IMR-90 (cell line): ENCODE data around the gene GUCY2C.

Experiments
- CHD1 ChIP-seq: IDR thresholded peaks from 2 replicates; pipeline ENCODE4 v1.6.1; 2012; ENCODE audit warnings: low read depth, low read length, improper control_type of control experiment
- CTCF ChIP-seq: conservative IDR thresholded peaks from 2 replicates; pipeline ENCODE4 v1.5.1; 2012; ENCODE audit warnings: mild to moderate bottlenecking, low read depth, low read length, improper control_type of control experiment
- MAFK ChIP-seq: IDR thresholded peaks from 2 replicates; pipeline ENCODE4 v1.6.1; 2012; ENCODE audit warnings: low read depth, low read length, improper control_type of control experiment
- MAZ ChIP-seq: IDR thresholded peaks from 2 replicates; pipeline ENCODE4 v1.6.1; 2012; ENCODE audit warnings: low read depth, mild to moderate bottlenecking, low read length, improper control_type of control experiment, moderate library complexity, borderline replicate concordance
- MXI1 ChIP-seq: IDR thresholded peaks from 2 replicates; pipeline ENCODE4 v1.6.1; 2012; ENCODE audit warnings: low read depth, mild to moderate bottlenecking, low read length, moderate library complexity, borderline replicate concordance
- POLR2A ChIP-seq: IDR thresholded peaks from 2 replicates; pipeline ENCODE4 v1.6.1; 2012; ENCODE audit warnings: mild to moderate bottlenecking, low read depth, low read length
- RAD21 ChIP-seq: IDR thresholded peaks from 2 replicates; pipeline ENCODE4 v1.6.1; 2012; ENCODE audit warnings: low read length, improper control_type of control experiment
- SMC3 ChIP-seq: fragments of 150-350 bp; IDR thresholded peaks from 2 replicates; pipeline ENCODE4 v1.6.1; 2016; ENCODE audit warnings: low read depth, mild to moderate bottlenecking, antibody characterized with exemption, low read length, moderate library complexity
- USF2 ChIP-seq: fragments of 150-350 bp; IDR thresholded peaks from 2 replicates; pipeline ENCODE4 v1.6.1; 2017; ENCODE audit warnings: mild to moderate bottlenecking, antibody characterized with exemption, low read length, low read depth

- no peak for TF ChIP-seq CTCF
- no peak for TF ChIP-seq POLR2A
- TF ChIP-seq RAD21: no peak
- TF ChIP-seq SMC3: no peak
- TF ChIP-seq USF2: no peak
- no peak for TF ChIP-seq CHD1
- TF ChIP-seq MXI1: no peak
- no peak for TF ChIP-seq MAFK
- TF ChIP-seq MAZ: no peak
Observed at GRCh38 chr12:14573118-14573517, 123.3 kb downstream of the GUCY2C start.
